Endothelial cell of umbilical vein (primary cell): Measurements from ENCODE around the gene PI4KB. TPM values are rescaled to one million over a fixed set of nuclear protein-coding genes. Genes with fewer than 3 reads are reported as not detected.

Source experiments
- BruUV-seq: library from RNA; stranded (reverse); fragments of 400-500 nt; replicated peaks from 2 replicates; lab custom pipeline; 2021; lab: Mats Ljungman, UMichigan
- CTCF ChIA-PET: fragments of 300-600, 350-600 bp; sonication (Branson Sonifier 250); formaldehyde crosslinking; loops from one replicate; lab custom pipeline; 2021; ENCODE audit warnings: antibody characterized with exemption, inconsistent platforms; lab: Charles Lee
- POLR2A ChIA-PET: fragments of 300-600, 350-600 bp; sonication (Branson Sonifier 250); formaldehyde crosslinking; loops from one replicate; lab custom pipeline; 2021; ENCODE audit warnings: antibody characterized with exemption, inconsistent platforms; lab: Charles Lee
- DNase-seq: peaks from one replicate; pipeline ENCODE4 v3.0.0-alpha.2; 2011; ENCODE audit warnings: low read depth, low spot score
- FAIRE-seq: peaks from 2 replicates; lab custom pipeline; 2011; peaks lifted over from hg19 to GRCh38; lab: Jason Lieb, UNC
- H2AFZ ChIP-seq: 2 replicates; pipeline ENCODE4 v1.6.0; 2012; ENCODE audit warnings: low read depth, low read length, control low read depth, inconsistent platforms
- H3K27ac ChIP-seq: 2 replicates; pipeline ENCODE4 v1.5.1; 2011; ENCODE audit warnings: low read depth, mild to moderate bottlenecking, control low read depth, low read length, moderate library complexity; ENCODE audit not compliant: insufficient read depth
- H3K27me3 ChIP-seq, 2 experiments: 2 replicates each; pipeline versions ENCODE4 v1.6.0 to v1.6.1; 2011; ENCODE audit warnings: low read length in 2 of 2, mixed read lengths in 1 of 2; ENCODE audit not compliant: control insufficient read depth in 2 of 2, insufficient read depth in 2 of 2
- H3K36me3 ChIP-seq, 2 experiments: 2 replicates in 1 of 2; 3 replicates in 1 of 2; pipeline ENCODE4 v1.5.1; 2011; ENCODE audit warnings: low read length in 2 of 2, mild to moderate bottlenecking in 1 of 2, moderate library complexity in 1 of 2; ENCODE audit not compliant: control insufficient read depth in 2 of 2, insufficient read depth in 2 of 2; ENCODE audit errors: extremely low read depth in 1 of 2
- H3K4me1 ChIP-seq: 3 replicates; pipeline ENCODE4 v1.5.1; 2011; ENCODE audit warnings: mild to moderate bottlenecking, low read length; ENCODE audit not compliant: control insufficient read depth, insufficient read depth; ENCODE audit errors: extremely low read depth
- H3K4me2 ChIP-seq: 2 replicates; pipeline ENCODE4 v1.6.1; 2011; ENCODE audit warnings: low read length, control low read depth, mixed read lengths; ENCODE audit not compliant: insufficient read depth
- H3K4me3 ChIP-seq, 3 experiments: fragments of 200-600 bp in 1 of 3; sonication (generic), shearing (Covaris generic) in 1 of 3; replicated peaks in 1 of 3; 2 replicates each; pipeline ENCODE4 v1.5.1; 2011 to 2016; ENCODE audit warnings: control low read depth in 3 of 3, low read length in 3 of 3, mild to moderate bottlenecking in 2 of 3, inconsistent platforms in 1 of 3, low read depth in 1 of 3, moderate library complexity in 1 of 3; ENCODE audit not compliant: insufficient read depth in 1 of 3
- H3K79me2 ChIP-seq: 2 replicates; pipeline ENCODE4 v1.6.0; 2012; ENCODE audit warnings: low read length, inconsistent platforms; ENCODE audit not compliant: control insufficient read depth, insufficient read depth
- H3K9ac ChIP-seq: replicated peaks from 2 replicates; pipeline ENCODE3; 2011; ENCODE audit warnings: low read length, control low read depth; ENCODE audit not compliant: insufficient read depth; ENCODE audit errors: extremely low read depth
- H3K9me1 ChIP-seq: replicated peaks from 3 replicates; pipeline ENCODE4 v1.6.0; 2011; ENCODE audit warnings: mild to moderate bottlenecking, low read length; ENCODE audit not compliant: control insufficient read depth, insufficient read depth; ENCODE audit errors: extremely low read depth
- H3K9me3 ChIP-seq: replicated peaks from 2 replicates; pipeline ENCODE4 v1.5.1; 2012; ENCODE audit warnings: low read length, inconsistent platforms; ENCODE audit not compliant: control insufficient read depth, insufficient read depth
- H4K20me1 ChIP-seq: replicated peaks from 2 replicates; pipeline ENCODE3; 2011; ENCODE audit warnings: mild to moderate bottlenecking, low read length; ENCODE audit not compliant: control insufficient read depth, insufficient read depth; ENCODE audit errors: extremely low read depth
- EZH2 ChIP-seq: IDR thresholded peaks from 2 replicates; pipeline ENCODE4 v1.6.1; 2012; ENCODE audit warnings: borderline replicate concordance, low read depth, mild to moderate bottlenecking, moderate library complexity, low read length, inconsistent platforms; ENCODE audit not compliant: severe bottlenecking
- FOS ChIP-seq: IDR thresholded peaks from 2 replicates; pipeline ENCODE4 v1.6.1; 2011; ENCODE audit warnings: mild to moderate bottlenecking, low read length, moderate library complexity, borderline replicate concordance; ENCODE audit not compliant: insufficient read depth
- GATA2 ChIP-seq: IDR thresholded peaks from 2 replicates; pipeline ENCODE4 v1.7.0; 2011; ENCODE audit warnings: low read depth, mild to moderate bottlenecking, moderate library complexity, mixed read lengths, low read length; ENCODE audit not compliant: insufficient read length, insufficient read depth
- JUN ChIP-seq: IDR thresholded peaks from 2 replicates; pipeline ENCODE4 v1.6.1; 2011; ENCODE audit warnings: borderline replicate concordance, low read depth; ENCODE audit not compliant: insufficient read length, insufficient read depth
- MYC ChIP-seq: IDR thresholded peaks from one replicate; pipeline ENCODE4 v1.6.1; 2011; ENCODE audit warnings: mild to moderate bottlenecking, low read depth, low read length
- POLR2A ChIP-seq: IDR thresholded peaks from 2 replicates; pipeline ENCODE4 v1.6.1; 2012; ENCODE audit warnings: low read depth, mild to moderate bottlenecking, control low read depth, low read length
- POLR2AphosphoS5 ChIP-seq: IDR thresholded peaks from 2 replicates; pipeline ENCODE4 v1.6.1; 2012; ENCODE audit warnings: low read depth, mild to moderate bottlenecking, control low read depth, low read length, moderate library complexity; ENCODE audit not compliant: insufficient read depth
- dilution Hi-C: fragments of 300-500 bp; cut with MboI; formaldehyde crosslinking; loops from one replicate; pipeline ENCODE4 v1.15.0; 2019; ENCODE audit warnings: low sequenced_read_pairs; ENCODE audit not compliant: extremely low pct_ligation_motif_present
- intact Hi-C: fragments of 100-400 bp; cut with micrococcal nuclease; formaldehyde crosslinking; loops from one replicate; pipeline ENCODE4 v1.10.0; 2022
- polyA plus RNA-seq, 4 experiments: library from polyadenylated mRNA; depleted of rRNA in 3 of 4; stranded (reverse) in 3 of 4; unstranded in 1 of 4; fragments of >200 nt; gene quantifications; 2 replicates each; pipeline versions ENCODE4 v1.2.1 to v1.2.3, GENCODE V29; 2011 to 2012; ENCODE audit warnings: missing spikeins in 1 of 4
- total RNA-seq: library from RNA; stranded (reverse); gene quantifications from 2 replicates; pipeline ENCODE4 v1.2.3, GENCODE V29; 2021
- TF ChIP-seq, protein P1 (sequence below): IDR thresholded peaks from 2 replicates; pipeline ENCODE4 v1.6.1; 2011; ENCODE audit not compliant: insufficient read depth, insufficient read length
- TF ChIP-seq, protein P2 (sequence below), 2 donors: IDR thresholded peaks; 1 replicate in 1 of 2; 2 replicates in 1 of 2; pipeline ENCODE4 v1.5.1; 2011; ENCODE audit warnings: low read length in 2 of 2, mild to moderate bottlenecking in 2 of 2, moderate library complexity in 2 of 2, control low read depth in 1 of 2, inconsistent platforms in 1 of 2, low read depth in 1 of 2; ENCODE audit not compliant: insufficient read depth in 1 of 2; ENCODE audit errors: extremely low read depth in 1 of 2

The PI4KB gene
- total and polyA plus RNA-seq, 2 donors (not counting 3 experiments of a cell fraction or from before 2014, with no cell fraction given): 60.9 to 67.8 TPM

DNA sequence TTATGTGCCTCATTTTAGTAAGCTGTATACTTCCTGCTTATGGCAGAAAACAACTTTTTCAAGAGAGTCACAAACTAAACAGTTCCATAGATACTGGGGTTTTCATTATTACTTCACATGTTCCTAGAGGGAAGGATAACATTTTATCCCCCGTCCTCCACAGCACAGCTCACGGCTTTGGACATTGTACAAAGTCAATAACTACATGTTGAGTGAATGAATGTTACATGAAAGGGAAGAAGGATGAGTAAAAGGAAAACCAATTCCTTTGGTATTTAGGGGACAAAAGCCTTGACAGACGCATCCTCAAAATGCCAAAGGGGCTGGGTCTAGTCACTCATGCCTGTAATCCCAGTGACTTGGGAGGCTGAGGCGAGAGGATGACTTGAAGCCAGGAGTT, 14.8 kb downstream of the PI4KB start:
- no peak overlapping the region for H3K4me2 ChIP-seq
- H2AFZ ChIP-seq: no peak overlapping the region
- peak overlapping the region; percentile 81 for H3K27ac ChIP-seq
- ChIA-PET POLR2A (interaction anchor here (1.3 kb wide), 1 partner anchor 32 kb away, joined by 3 read pairs; no protein-coding TSS in a partner anchor), CTCF (interaction anchor here (1.4 to 22.0 kb wide), 3 partner anchors 11 to 26 kb away, joined by 6 to 674 read pairs (median 80); no protein-coding TSS in a partner anchor)
- H3K9me3 ChIP-seq: no peaks in the 10 kb centered on the region
- DNase-seq (no peak), FAIRE-seq (no peak)
- TF ChIP-seq POLR2A (no peak), GATA2 (no peak), FOS (no peak), JUN (no peak), MYC (no peak), EZH2 (no peak), POLR2AphosphoS5 (no peak)
- TF ChIP-seq, protein P1, sequence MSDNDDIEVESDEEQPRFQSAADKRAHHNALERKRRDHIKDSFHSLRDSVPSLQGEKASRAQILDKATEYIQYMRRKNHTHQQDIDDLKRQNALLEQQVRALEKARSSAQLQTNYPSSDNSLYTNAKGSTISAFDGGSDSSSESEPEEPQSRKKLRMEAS: no peak
- TF ChIP-seq, protein P2, sequence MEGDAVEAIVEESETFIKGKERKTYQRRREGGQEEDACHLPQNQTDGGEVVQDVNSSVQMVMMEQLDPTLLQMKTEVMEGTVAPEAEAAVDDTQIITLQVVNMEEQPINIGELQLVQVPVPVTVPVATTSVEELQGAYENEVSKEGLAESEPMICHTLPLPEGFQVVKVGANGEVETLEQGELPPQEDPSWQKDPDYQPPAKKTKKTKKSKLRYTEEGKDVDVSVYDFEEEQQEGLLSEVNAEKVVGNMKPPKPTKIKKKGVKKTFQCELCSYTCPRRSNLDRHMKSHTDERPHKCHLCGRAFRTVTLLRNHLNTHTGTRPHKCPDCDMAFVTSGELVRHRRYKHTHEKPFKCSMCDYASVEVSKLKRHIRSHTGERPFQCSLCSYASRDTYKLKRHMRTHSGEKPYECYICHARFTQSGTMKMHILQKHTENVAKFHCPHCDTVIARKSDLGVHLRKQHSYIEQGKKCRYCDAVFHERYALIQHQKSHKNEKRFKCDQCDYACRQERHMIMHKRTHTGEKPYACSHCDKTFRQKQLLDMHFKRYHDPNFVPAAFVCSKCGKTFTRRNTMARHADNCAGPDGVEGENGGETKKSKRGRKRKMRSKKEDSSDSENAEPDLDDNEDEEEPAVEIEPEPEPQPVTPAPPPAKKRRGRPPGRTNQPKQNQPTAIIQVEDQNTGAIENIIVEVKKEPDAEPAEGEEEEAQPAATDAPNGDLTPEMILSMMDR (IDR thresholded peaks at IDR 0.05; ENCODE audit: extremely low read depth in 1 of 2, insufficient read depth in 1 of 2, low read depth in 1 of 2, low read length in 2 of 2): no peak
- no peaks in the 10 kb centered on the region for H4K20me1 ChIP-seq
- H3K9me1 ChIP-seq: no peaks in the 10 kb centered on the region
- no peaks in the 10 kb centered on the region for H3K27me3 ChIP-seq
- peaks cover 18% of the 10 kb centered on the region for H3K79me2 ChIP-seq
- H3K4me1 ChIP-seq: peaks cover 37% of the 10 kb centered on the region
- no TSS peak for BruUV-seq
- intact Hi-C loops: no loop called here
- dilution Hi-C loops: no loop called here
- no peak overlapping the region for H3K9ac ChIP-seq
- H3K36me3 ChIP-seq: peaks cover 9 to 28% of the 10 kb centered on the region in 2 experiments
- no peak overlapping the region for H3K4me3 ChIP-seq
